HG03439 (cell line): ENCODE measurements around the gene SLC16A10.
"Not testable (repeated sequence)": the region's sequence is repeated elsewhere in the genome, so short reads cannot be mapped to it uniquely, and the experiment has no call there.

Experiments used
- ATAC-seq: cut with Tn5 transposase; IDR thresholded peaks from one replicate; pipeline ENCODE4 v1.9.1; 2021; ENCODE audit warnings: mild to moderate bottlenecking, moderate library complexity; ENCODE audit not compliant: unreplicated experiment

The SLC16A10 gene

DNA sequence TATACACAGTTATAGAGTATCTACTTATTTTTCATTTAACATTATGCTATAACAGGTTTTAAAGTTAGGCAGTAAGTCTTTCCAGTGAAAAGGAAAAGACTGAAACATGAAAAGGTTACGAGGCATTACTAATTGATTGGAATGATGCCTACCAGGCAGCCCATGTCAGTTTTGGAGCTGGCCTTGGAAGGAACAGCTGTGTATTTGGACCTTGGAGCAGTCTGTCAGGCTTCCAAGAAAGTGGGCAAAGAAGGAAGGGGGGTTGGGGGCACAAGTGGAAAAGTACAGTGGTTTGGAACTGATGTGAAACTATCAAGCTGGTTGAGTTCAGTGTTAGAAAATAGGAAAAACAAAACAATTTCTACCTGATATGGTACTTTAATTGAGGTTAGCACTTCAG, 41.7 kb downstream of the SLC16A10 start:
- no peak for ATAC-seq

GRCh38 chr6:111131018-111131417, 43.7 kb downstream of the SLC16A10 start:
- ATAC-seq, result not testable (repeated sequence)

DNA sequence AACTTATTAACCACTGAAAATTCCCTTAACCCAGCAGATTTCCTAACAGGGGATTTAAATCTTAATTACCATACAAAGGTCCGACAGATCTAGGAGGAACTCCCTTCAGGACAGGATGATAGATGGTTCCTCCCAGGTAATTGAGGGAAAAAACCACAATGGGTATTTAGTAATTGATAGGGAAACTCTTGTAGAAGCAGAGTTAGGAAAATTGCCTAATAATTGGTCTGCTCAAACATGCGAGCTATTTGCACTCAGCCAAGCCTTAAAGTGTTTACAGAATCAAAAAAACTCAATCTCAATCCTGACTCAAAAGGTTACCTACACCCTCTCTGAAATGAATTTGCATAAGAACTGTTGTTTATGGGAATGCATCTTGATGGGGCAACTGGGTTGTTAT, 45.4 kb downstream of the SLC16A10 start:
- ATAC-seq, result not testable (repeated sequence)

DNA sequence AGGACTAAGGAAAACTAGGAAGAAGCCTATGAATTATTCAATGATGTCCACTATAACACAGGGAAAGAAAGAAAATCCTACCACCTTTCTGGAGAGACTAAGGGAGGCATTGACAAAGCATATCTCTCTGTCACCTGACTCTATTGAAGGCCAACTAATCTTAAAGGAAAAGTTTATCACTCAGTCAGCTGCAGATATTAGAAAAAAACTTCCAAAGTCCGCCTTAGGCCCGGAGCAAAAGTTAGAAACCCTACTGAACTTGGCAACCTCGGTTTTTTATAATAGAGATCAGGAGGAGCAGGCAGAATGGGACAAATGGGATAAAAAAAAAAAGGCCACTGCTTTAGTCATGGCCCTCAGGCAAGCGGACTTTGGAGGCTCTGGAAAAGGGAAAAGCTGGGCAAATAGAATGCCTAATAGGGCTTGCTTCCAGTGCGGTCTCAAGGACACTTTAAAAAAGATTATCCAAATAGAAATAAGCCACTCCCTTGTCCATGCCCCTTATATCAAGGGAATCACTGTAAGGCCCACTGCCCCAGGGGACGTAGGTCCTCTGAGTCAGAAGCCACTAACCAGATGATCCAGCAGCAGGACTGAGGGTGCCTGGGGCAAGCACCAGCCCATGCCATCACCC, 47.0 kb downstream of the SLC16A10 start:
- ATAC-seq, result not testable (repeated sequence)

- ATAC-seq, result not testable (repeated sequence)
Measured at GRCh38 chr6:111137489-111138093, 50.3 kb downstream of the SLC16A10 start.

GRCh38 chr6:111147440-111147839, 60.1 kb downstream of the SLC16A10 start:
- ATAC-seq, result no peak

GRCh38 chr6:111148110-111148509, 60.8 kb downstream of the SLC16A10 start:
- no peak for ATAC-seq

DNA sequence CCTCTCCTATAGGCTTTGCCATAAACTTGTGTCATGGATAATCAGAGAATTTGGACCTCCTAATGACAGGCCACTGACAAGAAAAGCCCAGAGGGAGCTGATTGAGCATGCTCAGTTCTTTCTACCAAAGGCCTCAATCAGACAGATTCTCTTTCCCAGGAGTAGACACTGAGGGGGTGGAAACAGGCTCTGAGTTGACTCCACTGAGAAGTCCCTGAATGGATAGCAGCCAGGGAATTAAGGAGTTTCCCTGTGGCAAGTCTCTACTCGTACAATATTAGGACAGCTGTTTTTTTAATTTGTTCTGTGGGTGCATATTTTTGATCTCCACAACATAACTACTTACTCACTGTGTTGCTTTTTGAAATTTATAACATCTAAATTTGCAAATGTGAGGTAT, 63.3 kb downstream of the SLC16A10 start:
- ATAC-seq, result no peak

- ATAC-seq, result no peak
Measured at GRCh38 chr6:111154981-111155380, 67.7 kb downstream of the SLC16A10 start.

DNA sequence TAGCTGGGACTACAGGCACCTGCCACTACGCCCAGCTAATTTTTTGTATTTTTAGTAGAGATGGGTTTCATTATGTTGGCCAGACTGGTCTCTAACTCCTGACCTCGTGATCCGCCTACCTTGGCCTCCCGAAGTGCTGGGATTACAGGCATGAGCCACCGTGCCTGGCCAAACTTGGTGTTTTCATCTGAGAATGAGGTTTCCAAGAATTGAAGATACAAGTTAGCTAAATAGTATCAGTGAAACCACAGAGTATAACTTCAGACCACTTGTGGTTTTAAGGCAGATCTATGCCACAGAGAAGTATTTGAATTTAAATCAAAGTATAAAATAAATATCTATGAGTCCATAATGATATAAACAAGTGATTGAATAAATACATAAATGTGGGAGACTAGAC, 70.1 kb downstream of the SLC16A10 start:
- no peak for ATAC-seq

GRCh38 chr6:111159633-111160032, 72.3 kb downstream of the SLC16A10 start:
- ATAC-seq, result no peak

- ATAC-seq, result no peak
Measured at GRCh38 chr6:111161650-111162049, 74.3 kb downstream of the SLC16A10 start.

DNA sequence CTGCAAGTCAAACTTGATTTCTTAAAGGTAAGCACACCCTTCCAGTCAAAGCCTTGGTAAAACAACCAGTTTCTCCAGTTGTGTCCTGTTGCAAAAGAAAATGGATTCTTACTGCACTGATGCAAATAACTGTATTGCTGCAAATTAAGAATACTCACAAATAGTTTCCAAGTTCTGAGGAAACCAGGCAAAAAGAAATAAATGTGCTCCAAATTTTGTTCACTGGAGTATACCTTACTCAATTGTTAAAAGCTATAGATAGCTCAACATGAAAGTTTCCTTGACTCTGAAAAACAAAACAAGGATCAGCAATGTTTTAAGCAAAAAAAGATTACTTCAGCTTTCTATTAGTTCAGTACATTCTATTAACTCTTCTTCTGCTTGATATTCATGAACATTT, 75.2 kb downstream of the SLC16A10 start:
- ATAC-seq, result no peak

GRCh38 chr6:111171577-111172400, 84.5 kb downstream of the SLC16A10 start:
- peak; percentile 53 for ATAC-seq

- ATAC-seq, result no peak
Measured at GRCh38 chr6:111172563-111172962, 85.3 kb downstream of the SLC16A10 start.

GRCh38 chr6:111173341-111173740, 86.0 kb downstream of the SLC16A10 start:
- no peak for ATAC-seq

DNA sequence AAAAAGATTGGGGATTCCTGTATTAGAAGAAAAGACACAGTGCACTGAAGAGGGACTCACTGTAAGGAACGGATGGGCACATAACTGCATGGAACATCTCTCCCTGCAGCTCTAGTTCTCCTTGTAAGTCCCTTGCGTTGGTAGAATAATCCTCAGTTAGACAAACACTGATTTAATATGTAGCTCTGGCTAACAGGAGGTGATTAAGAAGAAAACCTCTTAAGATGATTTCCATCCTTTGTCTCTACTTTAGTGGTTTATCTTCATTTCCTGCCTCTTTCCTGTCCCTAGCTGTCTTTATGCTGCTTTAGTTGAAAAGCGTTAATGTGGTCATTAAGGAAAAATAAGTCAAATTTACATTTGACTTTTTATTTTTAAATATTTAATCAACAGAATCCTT, 86.6 kb downstream of the SLC16A10 start:
- ATAC-seq, result no peak

DNA sequence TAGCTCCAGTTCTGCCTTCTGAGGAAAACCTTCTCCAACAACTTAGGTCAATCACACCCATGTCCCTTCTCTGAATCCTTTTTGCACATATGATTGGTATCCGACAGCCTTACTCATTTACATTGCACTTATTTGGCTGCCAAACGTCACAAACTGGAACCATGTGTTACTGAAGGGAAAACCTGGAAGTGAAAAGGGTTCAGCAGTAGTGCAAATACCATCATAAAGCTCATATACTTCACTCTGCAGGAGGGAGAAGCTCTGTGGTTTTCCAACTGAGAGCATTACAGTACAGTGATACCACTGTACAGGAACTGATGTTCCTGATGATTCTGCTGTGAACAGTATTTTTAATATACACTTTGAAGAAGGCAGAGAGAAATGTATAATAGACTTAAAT, 87.8 kb downstream of the SLC16A10 start:
- no peak for ATAC-seq

DNA sequence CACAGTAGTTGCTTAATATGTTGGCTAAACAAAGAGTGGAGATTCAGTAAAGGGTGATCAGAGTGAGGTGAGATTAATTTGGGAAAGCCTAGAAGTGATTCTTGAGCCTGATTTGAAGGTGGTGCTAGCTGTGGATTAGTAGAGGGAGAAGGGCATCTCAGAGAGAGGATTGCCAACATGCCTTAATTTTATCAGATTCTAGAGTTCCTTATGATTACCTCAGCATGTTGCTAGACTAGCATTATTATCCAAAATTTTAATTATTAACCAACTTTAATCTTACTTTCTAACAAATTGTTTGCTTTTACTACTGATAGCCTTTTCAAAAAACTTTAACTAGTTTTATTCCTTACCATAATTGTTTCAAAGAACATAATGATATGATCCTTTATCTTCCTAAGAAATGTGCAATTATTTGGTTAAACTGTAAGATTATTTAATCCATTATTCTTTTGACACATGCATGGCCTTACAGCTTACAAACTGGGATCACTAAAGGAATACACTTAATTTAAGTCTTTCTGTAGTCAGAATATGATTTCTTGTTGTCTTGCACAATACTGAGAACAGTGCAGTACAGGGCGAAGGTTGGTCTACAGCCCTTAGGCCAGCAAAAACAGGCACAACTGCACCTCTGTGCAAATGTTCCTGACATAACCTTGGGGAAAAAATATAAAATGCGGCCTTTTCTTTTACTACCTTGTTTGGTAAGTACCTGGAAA, 88.9 kb downstream of the SLC16A10 start:
- ATAC-seq, result no peak

- no peak for ATAC-seq
Measured at GRCh38 chr6:111176760-111177099, 89.4 kb downstream of the SLC16A10 start.

GRCh38 chr6:111177131-111177530, 89.8 kb downstream of the SLC16A10 start:
- no peak for ATAC-seq
